Stomach (tissue), 4 donors: ENCODE measurements around the gene EDA.

Experiments used
- CTCF ChIP-seq, 7 experiments: fragments of 450-650 bp in 4 of 7; fragments of 200-600 bp in 3 of 7; sonication (generic) in 3 of 7; IDR thresholded peaks; one replicate each; pipeline ENCODE4 v1.5.1; 2016 to 2019; ENCODE audit warnings: antibody characterized with exemption in 7 of 7, control low read depth in 2 of 7, mild to moderate bottlenecking in 1 of 7
- EP300 ChIP-seq: sonication (generic); formaldehyde crosslinking; IDR thresholded peaks from one replicate; pipeline ENCODE4 v1.6.1; 2017; ENCODE audit warnings: antibody characterized with exemption
- POLR2A ChIP-seq, 4 donors: fragments of 450-650 bp; IDR thresholded peaks; one replicate each; pipeline ENCODE4 v1.6.1; 2016; ENCODE audit warnings: antibody characterized with exemption in 4 of 4, control low read depth in 2 of 4, mild to moderate bottlenecking in 1 of 4, moderate library complexity in 1 of 4
- POLR2AphosphoS5 ChIP-seq, 3 donors: sonication (generic); formaldehyde crosslinking; IDR thresholded peaks; one replicate each; pipeline ENCODE4 v1.6.1; 2016; ENCODE audit warnings: antibody characterized with exemption in 3 of 3

- no peak for TF ChIP-seq CTCF (IDR thresholded peaks at IDR 0.05)
- no peak for TF ChIP-seq POLR2A (IDR thresholded peaks at IDR 0.05)
- TF ChIP-seq POLR2AphosphoS5 (IDR thresholded peaks at IDR 0.05), result no peak
- no peak for TF ChIP-seq EP300
These were observed 423.0 kb downstream of the EDA start for GRCh38 chrX:70038951-70039350.
